HG03432 (cell line): ENCODE measurements around the gene ZNF491.
"Not testable (repeated sequence)": the region's sequence is repeated elsewhere in the genome, so short reads cannot be mapped to it uniquely, and the experiment has no call there.

Source experiments
- ATAC-seq: cut with Tn5 transposase; IDR thresholded peaks from one replicate; pipeline ENCODE4 v1.9.1; 2021; ENCODE audit warnings: mild to moderate bottlenecking, moderate library complexity; ENCODE audit not compliant: unreplicated experiment

The ZNF491 gene

GRCh38 chr19:11806354-11807098 lies 8.2 kb downstream of the ZNF491 start:
- ATAC-seq: no peak

GRCh38 chr19:11807099-11807380 lies 8.7 kb downstream of the ZNF491 start:
- no peak for ATAC-seq

- ATAC-seq: peak; percentile 31
Observed at GRCh38 chr19:11813703-11814028, 15.3 kb downstream of the ZNF491 start.

GRCh38 chr19:11814029-11814699 lies 15.8 kb downstream of the ZNF491 start, which contains the start of gene ZNF440:
Gene ZNF440 (plus strand): TSS chr19:11814273. CDS start chr19:11814448, 175 bp downstream.
- peak; percentile 99 for ATAC-seq

- peak; percentile 4 for ATAC-seq
Observed at GRCh38 chr19:11814700-11815035, 16.3 kb downstream of the ZNF491 start.

- no peak for ATAC-seq
Observed at GRCh38 chr19:11821474-11822109, 23.3 kb downstream of the ZNF491 start.

- ATAC-seq: not testable (repeated sequence)
Observed at GRCh38 chr19:11828957-11829876, 30.9 kb downstream of the ZNF491 start.

- ATAC-seq: no peak
Observed at GRCh38 chr19:11832253-11832912, 34.1 kb downstream of the ZNF491 start.

- no peak for ATAC-seq
Observed at GRCh38 chr19:11833541-11833940, 35.2 kb downstream of the ZNF491 start.

- ATAC-seq: not testable (repeated sequence)
Observed at GRCh38 chr19:11835626-11836066, 37.3 kb downstream of the ZNF491 start.

- ATAC-seq: no peak
Observed at GRCh38 chr19:11843722-11844121, 45.4 kb downstream of the ZNF491 start.

GRCh38 chr19:11847615-11848014 lies 49.3 kb downstream of the ZNF491 start:
- not testable (repeated sequence) for ATAC-seq

- ATAC-seq: no peak
Observed at GRCh38 chr19:11848200-11848593, 49.9 kb downstream of the ZNF491 start.

- peak; percentile 84 for ATAC-seq
Observed at GRCh38 chr19:11848594-11849469, 50.5 kb downstream of the ZNF491 start, which contains the start of gene ZNF439. Gene ZNF439 (plus strand): TSS chr19:11848726. CDS start chr19:11848868, 142 bp downstream.

- ATAC-seq: not testable (repeated sequence)
Observed at GRCh38 chr19:11850289-11850688, 52.0 kb downstream of the ZNF491 start.

GRCh38 chr19:11853358-11853757 lies 55.0 kb downstream of the ZNF491 start:
- no peak for ATAC-seq

GRCh38 chr19:11856596-11857250 lies 58.4 kb downstream of the ZNF491 start:
- ATAC-seq: no peak
